Subcutaneous adipose tissue (tissue), 4 donors: ENCODE measurements around the gene ATP4B. TPM values are rescaled to one million over a fixed set of nuclear protein-coding genes. Genes with fewer than 3 reads are reported as not detected.

Experiments used
- CTCF ChIP-seq: fragments of 450-650 bp; IDR thresholded peaks from one replicate; pipeline ENCODE4 v1.5.1; 2016; ENCODE audit warnings: low read depth, mild to moderate bottlenecking, control low read depth, antibody characterized with exemption, moderate library complexity
- total RNA-seq, 4 donors: library from RNA; depleted of rRNA; stranded (reverse); fragments of >200 nt; gene quantifications; one replicate each; pipeline ENCODE4 v1.1.0, GENCODE V29; 2016

Gene ATP4B
- total RNA-seq, 4 donors from 2014 or later: not detected

- TF ChIP-seq CTCF: no peak
These were observed 29.4 kb downstream of the ATP4B start for GRCh38 chr13:113628291-113629270.

- TF ChIP-seq CTCF: no peak
These were observed 30.9 kb downstream of the ATP4B start for GRCh38 chr13:113627136-113627535.

- no peak for TF ChIP-seq CTCF
These were observed 31.9 kb downstream of the ATP4B start for GRCh38 chr13:113625965-113626721.

GRCh38 chr13:113624235-113624587, 33.8 kb downstream of the ATP4B start:
- TF ChIP-seq CTCF: no peak

GRCh38 chr13:113623491-113624234, 34.3 kb downstream of the ATP4B start:
- TF ChIP-seq CTCF: no peak

GRCh38 chr13:113622791-113623490, 35.1 kb downstream of the ATP4B start:
- no peak for TF ChIP-seq CTCF
